Left lung (tissue), 10 donors: Measurements from ENCODE around the gene ABTB2. TPM values are rescaled to one million over a fixed set of nuclear protein-coding genes. Genes with fewer than 3 reads are reported as not detected.

Experiments
- ATAC-seq: fragments of 200-7000 bp; cut with Tn5 transposase; one replicate; pipeline ENCODE4 v1.9.1; 2020; ENCODE audit warnings: moderate library complexity
- DNase-seq, 4 donors: peaks; one replicate each; pipeline ENCODE4 v3.0.0-alpha.2; 2013 to 2020
- H3K27ac ChIP-seq, 2 donors: fragments of 200-600 bp; sonication (generic) in 1 of 2; one replicate each; pipeline versions ENCODE4 v1.5.0 to v1.8.0; 2020 to 2021
- H3K27me3 ChIP-seq, 2 donors: fragments of 200-600 bp; sonication (generic) in 1 of 2; one replicate each; pipeline versions ENCODE4 v1.5.0 to v1.8.0; 2020 to 2021
- H3K36me3 ChIP-seq, 2 donors: fragments of 200-600 bp; sonication (generic) in 1 of 2; one replicate each; pipeline versions ENCODE4 v1.5.0 to v1.8.0; 2020 to 2021
- H3K4me1 ChIP-seq, 2 donors: fragments of 200-600 bp; one replicate each; pipeline ENCODE4 v1.8.0; 2021
- H3K4me3 ChIP-seq, 2 donors: fragments of 200-600 bp; sonication (generic) in 1 of 2; one replicate each; pipeline versions ENCODE4 v1.5.0 to v1.8.0; 2020 to 2021; ENCODE audit warnings: mild to moderate bottlenecking in 1 of 2
- H3K9me3 ChIP-seq, 2 donors: fragments of 200-600 bp; sonication (generic) in 1 of 2; one replicate each; pipeline versions ENCODE4 v1.5.0 to v1.8.0; 2020 to 2021
- intact Hi-C, 2 donors: fragments of 100-400 bp; cut with DNase I; formaldehyde crosslinking; loops; one replicate each; pipeline versions ENCODE4 v1.11.2 to v1.14.2; 2022
- polyA plus RNA-seq, 6 donors: library from polyadenylated mRNA; unstranded; fragments of 120-200 nt; gene quantifications; one replicate each; pipeline ENCODE4 v1.2.1, GENCODE V29; 2013; ENCODE audit not compliant: insufficient read length in 6 of 6
- total RNA-seq, 2 donors: library from RNA; stranded (reverse); fragmentation: NEBNext Ultra II Directional; extraction: Animal tissue kit (Norgen Biotek cat#: 25700); gene quantifications; one replicate each; pipeline ENCODE4 v1.2.1, GENCODE V29; 2021
- TF ChIP-seq, protein P1 (sequence below), 2 donors: fragments of 200-600 bp; sonication (generic) in 1 of 2; IDR thresholded peaks; one replicate each; pipeline versions ENCODE4 v1.5.0 to v1.8.0; 2021; ENCODE audit warnings: antibody characterized with exemption in 2 of 2
- donor health status: DM: no; HTN: yes; CAD: no.
- donor health status: DM: no; HTN: no; CAD: no.

Gene ABTB2
- total and polyA plus RNA-seq, 8 donors = 2.4 to 6.9 (median 4.8) TPM

DNA sequence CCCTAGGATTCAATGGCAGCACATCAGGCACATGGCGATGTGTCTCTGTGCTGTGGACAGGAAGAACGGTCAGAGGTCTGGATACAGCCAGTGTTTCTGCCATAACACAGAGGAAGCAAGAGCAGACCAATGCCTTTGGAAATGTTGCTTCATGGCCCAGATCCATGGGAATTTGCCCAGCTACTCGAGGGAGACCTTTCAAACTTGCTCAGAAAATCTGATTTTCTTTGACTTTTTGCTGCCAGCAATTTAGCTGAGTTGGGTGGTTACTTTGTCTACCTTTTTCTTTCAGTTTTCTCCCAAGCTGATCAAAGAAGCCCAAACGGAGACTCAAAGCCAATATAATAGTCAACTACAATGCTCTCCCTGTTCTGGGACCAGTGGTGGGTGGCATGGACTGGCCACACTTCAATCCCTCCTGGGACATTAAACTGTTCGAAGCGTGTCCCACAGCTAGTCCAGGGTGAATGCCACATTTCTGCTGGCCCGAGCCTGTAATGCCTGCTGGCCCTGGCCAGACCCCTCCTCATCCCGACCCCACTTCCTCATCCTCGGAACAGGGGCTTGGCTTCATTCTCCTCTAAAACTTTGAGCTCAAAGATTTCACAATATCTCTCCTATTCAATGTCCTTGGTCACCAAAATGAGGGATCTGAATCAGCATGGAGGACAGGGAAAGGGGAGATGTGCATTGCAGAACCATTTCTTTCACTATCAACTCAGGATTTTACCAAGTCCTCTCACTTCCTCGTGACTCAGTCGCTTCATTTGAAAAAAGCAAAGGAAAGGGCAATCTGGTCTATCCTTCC lies 93.3 kb downstream of the ABTB2 start:
- no peak for ATAC-seq
- Histone ChIP-seq H3K4me1 (peaks cover 3 to 21% of the 10 kb centered on the region in 2 donors), H3K4me3 (no peak overlapping the region), H3K9me3 (no peaks in the 10 kb centered on the region), H3K27me3 (peaks cover 0 to 10% of the 10 kb centered on the region in 2 donors), H3K36me3 (no peaks in the 10 kb centered on the region), H3K27ac (no peak overlapping the region)
- intact Hi-C loops = no loop called here
- TF ChIP-seq, protein P1, sequence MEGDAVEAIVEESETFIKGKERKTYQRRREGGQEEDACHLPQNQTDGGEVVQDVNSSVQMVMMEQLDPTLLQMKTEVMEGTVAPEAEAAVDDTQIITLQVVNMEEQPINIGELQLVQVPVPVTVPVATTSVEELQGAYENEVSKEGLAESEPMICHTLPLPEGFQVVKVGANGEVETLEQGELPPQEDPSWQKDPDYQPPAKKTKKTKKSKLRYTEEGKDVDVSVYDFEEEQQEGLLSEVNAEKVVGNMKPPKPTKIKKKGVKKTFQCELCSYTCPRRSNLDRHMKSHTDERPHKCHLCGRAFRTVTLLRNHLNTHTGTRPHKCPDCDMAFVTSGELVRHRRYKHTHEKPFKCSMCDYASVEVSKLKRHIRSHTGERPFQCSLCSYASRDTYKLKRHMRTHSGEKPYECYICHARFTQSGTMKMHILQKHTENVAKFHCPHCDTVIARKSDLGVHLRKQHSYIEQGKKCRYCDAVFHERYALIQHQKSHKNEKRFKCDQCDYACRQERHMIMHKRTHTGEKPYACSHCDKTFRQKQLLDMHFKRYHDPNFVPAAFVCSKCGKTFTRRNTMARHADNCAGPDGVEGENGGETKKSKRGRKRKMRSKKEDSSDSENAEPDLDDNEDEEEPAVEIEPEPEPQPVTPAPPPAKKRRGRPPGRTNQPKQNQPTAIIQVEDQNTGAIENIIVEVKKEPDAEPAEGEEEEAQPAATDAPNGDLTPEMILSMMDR (IDR thresholded peaks at IDR 0.05) = no peak
- DNase-seq = no peak

DNA sequence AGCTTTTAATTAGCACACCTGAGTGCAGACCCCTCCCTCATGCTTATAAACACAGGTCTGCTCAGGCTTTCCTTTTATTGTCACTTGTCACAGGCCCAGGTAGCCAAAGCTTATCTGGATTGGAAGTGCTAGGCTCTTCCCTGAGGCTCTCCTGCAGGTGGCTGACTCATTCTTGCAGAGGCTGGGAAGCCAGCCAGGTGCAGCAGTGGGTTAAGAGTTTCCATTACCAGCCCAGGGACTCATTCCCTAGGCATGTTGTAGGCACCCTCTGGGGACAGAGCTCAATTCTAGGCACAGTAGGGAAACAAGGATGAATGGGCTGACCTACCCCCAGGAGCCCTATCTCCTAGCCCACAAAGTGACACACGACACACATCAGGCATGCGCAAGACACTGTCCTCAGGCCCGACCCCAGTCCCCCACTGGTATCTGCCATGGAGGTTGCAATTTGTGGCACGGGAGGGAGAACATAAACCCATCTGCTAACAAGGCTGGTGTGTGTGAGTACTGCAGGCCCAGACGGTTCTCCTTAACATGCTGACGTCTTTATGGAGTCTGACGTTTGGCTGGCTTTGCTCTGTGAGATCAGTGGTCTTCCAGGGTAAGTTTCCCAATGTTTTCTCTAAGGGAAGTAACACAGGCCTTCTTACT lies 94.2 kb downstream of the ABTB2 start:
- Histone ChIP-seq H3K36me3 (no peaks in the 10 kb centered on the region), H3K27me3 (peaks cover 0 to 8% of the 10 kb centered on the region in 2 donors), H3K4me1 (peaks cover 3 to 14% of the 10 kb centered on the region in 2 donors), H3K4me3 (no peak overlapping the region), H3K9me3 (no peaks in the 10 kb centered on the region), H3K27ac (peak overlapping the region in 1 of 2 donors; percentile 29)
- TF ChIP-seq, protein P1 (IDR thresholded peaks at IDR 0.05) = no peak
- peak in 1 of 4 donors; percentile 79 for DNase-seq
- intact Hi-C loops = no loop called here
- ATAC-seq = peak; percentile 92

DNA sequence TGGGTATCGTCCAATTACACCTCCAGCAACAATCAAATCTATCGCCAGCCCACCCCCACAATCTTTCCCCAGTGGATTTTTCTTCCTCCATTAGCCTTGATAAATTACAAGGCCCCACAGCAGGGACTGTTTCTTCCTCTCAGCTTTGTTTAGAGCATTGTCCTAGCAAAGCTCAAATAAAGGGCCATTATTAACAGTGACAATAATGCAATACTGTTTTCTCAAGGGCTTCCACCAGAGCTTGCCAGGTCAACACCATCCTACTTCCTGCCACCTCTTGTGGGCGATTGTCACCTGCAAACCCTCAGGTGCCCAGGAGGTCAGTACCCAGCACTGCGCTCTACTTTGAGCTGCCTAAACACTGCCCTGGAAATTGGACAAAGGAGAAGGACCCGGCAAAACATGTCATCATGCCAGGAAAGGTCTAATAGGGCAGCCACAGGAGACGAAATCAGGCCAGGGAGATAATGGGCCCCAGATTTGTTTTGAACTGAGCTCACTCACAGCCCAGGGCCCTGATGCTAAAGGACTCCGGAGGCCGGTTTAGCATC lies 95.2 kb downstream of the ABTB2 start:
- intact Hi-C loops = no loop called here
- H3K4me1 ChIP-seq = peaks cover 3 to 9% of the 10 kb centered on the region in 2 donors

DNA sequence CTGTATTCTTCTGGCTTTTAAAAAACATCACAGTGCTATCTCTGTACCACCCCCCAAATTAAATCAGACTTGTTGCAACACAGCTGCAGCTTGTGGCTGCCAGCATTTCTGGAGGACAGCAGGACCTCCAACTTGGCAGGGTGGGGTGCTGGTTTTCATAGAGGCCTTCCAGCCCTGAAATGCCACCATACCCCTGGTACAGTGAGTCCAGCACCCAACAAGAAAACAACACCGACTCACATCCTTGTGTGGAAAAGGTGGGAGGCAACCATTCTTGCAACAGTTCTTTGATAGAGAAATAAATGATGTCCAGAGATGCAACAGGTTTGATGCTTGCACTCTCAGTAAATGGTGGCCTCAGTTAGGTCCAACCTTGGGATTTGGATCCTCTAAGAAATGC lies 96.0 kb downstream of the ABTB2 start:
- intact Hi-C loops = no loop called here
- ATAC-seq (no peak), DNase-seq (no peak)
- H3K27ac ChIP-seq = no peak overlapping the region
- TF ChIP-seq, protein P1 (IDR thresholded peaks at IDR 0.05) = no peak
- H3K36me3 ChIP-seq = no peaks in the 10 kb centered on the region
- peaks cover under 1 to 3% of the 10 kb centered on the region in 2 donors for H3K4me1 ChIP-seq
- H3K4me3 ChIP-seq = no peak overlapping the region
- no peaks in the 10 kb centered on the region for H3K9me3 ChIP-seq
- peaks cover 0 to 5% of the 10 kb centered on the region in 2 donors for H3K27me3 ChIP-seq

More for the DNA sequence above, 95.2 kb downstream of the ABTB2 start:
- Histone ChIP-seq H3K36me3 (no peaks in the 10 kb centered on the region), H3K4me3 (no peak overlapping the region), H3K9me3 (no peaks in the 10 kb centered on the region), H3K27me3 (peaks cover 0 to 4% of the 10 kb centered on the region in 2 donors), H3K27ac (no peak overlapping the region)
- ATAC-seq (peak; percentile 7), DNase-seq (no peak)
- TF ChIP-seq, protein P1 (IDR thresholded peaks at IDR 0.05) = no peak

DNA sequence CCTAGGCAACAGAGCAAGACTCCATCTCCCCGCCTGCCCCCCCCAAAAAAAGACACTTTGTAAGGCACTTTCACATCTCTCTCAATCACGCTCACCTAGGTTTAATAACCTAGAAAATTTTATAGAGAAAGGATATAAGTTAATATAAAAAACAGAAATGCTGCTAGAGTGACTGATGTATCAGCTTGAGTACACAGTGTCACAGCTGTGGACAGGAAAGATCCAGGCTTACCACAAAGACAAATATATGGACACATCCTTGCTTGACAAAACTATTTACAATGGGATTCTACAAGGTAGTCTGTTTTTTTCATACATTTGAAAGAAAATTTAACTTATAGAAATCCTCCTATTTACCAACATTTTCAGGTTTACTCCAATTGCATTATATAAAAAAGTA lies 96.7 kb downstream of the ABTB2 start:
- TF ChIP-seq, protein P1 (IDR thresholded peaks at IDR 0.05) = no peak
- intact Hi-C loops = no loop called here
- peaks cover 0 to 3% of the 10 kb centered on the region in 2 donors for H3K4me1 ChIP-seq
- peaks cover 0 to 5% of the 10 kb centered on the region in 2 donors for H3K27me3 ChIP-seq
- H3K4me3 ChIP-seq = no peak overlapping the region
- ATAC-seq (no peak), DNase-seq (no peak)
- H3K36me3 ChIP-seq = no peaks in the 10 kb centered on the region
- H3K9me3 ChIP-seq = no peaks in the 10 kb centered on the region
- no peak overlapping the region for H3K27ac ChIP-seq
